Fibroblast of peridontal ligament (primary cell): ENCODE measurements around the gene PARD6G.

Experiments used
- DNase-seq: peaks from one replicate; pipeline ENCODE4 v3.0.0-alpha.2; 2010; ENCODE audit errors: extremely low read depth

PARD6G gene

GRCh38 chr18:80108121-80108536, 139.2 kb downstream of the PARD6G start:
- DNase-seq, result no peak

- DNase-seq, result no peak
Observed at GRCh38 chr18:80107426-80107825, 139.9 kb downstream of the PARD6G start.
